ENCODE data around the gene CCL21.
"Not testable (repeated sequence)": the region's sequence is repeated elsewhere in the genome, so short reads cannot be mapped to it uniquely, and the experiment has no call there.

Gene CCL21

GRCh38 chr9:34710023-34710422, at the start of gene CCL21:
TSS of gene CCL21 (minus strand) at chr9:34710136. CDS start at chr9:34710066, 70 bp downstream.
- H3K4me3 ChIP-seq (ENCODE audit: low read depth, low read length), result no peak within 1 kb of the TSS
- no peak for DNase-seq (ENCODE audit: low read depth)
- TF ChIP-seq CTCF (IDR thresholded peaks at IDR 0.05; ENCODE audit: control insufficient read depth, extremely low read depth, insufficient read depth), result no peak

- TF ChIP-seq CTCF (IDR thresholded peaks at IDR 0.05; ENCODE audit: control insufficient read depth, extremely low read depth, insufficient read depth), result no peak
- H3K4me3 ChIP-seq (ENCODE audit: low read depth, low read length), result no peak overlapping the region
- no peak for DNase-seq (ENCODE audit: low read depth)
Measured at GRCh38 chr9:34759432-34760134, 49.6 kb upstream of the CCL21 start.

- H3K4me3 ChIP-seq (ENCODE audit: low read depth, low read length); DNase-seq (ENCODE audit: low read depth): not testable (repeated sequence)
Measured at GRCh38 chr9:34750320-34750719, 40.4 kb upstream of the CCL21 start.

GRCh38 chr9:34746526-34746925, 36.6 kb upstream of the CCL21 start:
- DNase-seq (ENCODE audit: low read depth), result peak; percentile 79
- no peak overlapping the region for H3K4me3 ChIP-seq (ENCODE audit: low read depth, low read length)
- no peak for TF ChIP-seq CTCF (IDR thresholded peaks at IDR 0.05; ENCODE audit: control insufficient read depth, extremely low read depth, insufficient read depth)

GRCh38 chr9:34744295-34745221, 34.6 kb upstream of the CCL21 start:
- peak; percentile 19 for DNase-seq (ENCODE audit: low read depth)
- H3K4me3 ChIP-seq (ENCODE audit: low read depth, low read length), result no peak overlapping the region
- TF ChIP-seq CTCF (IDR thresholded peaks at IDR 0.05; ENCODE audit: control insufficient read depth, extremely low read depth, insufficient read depth), result no peak

- no peak for TF ChIP-seq CTCF (IDR thresholded peaks at IDR 0.05; ENCODE audit: control insufficient read depth, extremely low read depth, insufficient read depth)
- DNase-seq (ENCODE audit: low read depth), result no peak
- H3K4me3 ChIP-seq (ENCODE audit: low read depth, low read length), result no peak overlapping the region
Measured at GRCh38 chr9:34742710-34743109, 32.8 kb upstream of the CCL21 start.

GRCh38 chr9:34741628-34742027, 31.7 kb upstream of the CCL21 start:
- TF ChIP-seq CTCF (IDR thresholded peaks at IDR 0.05; ENCODE audit: control insufficient read depth, extremely low read depth, insufficient read depth), result no peak
- DNase-seq (ENCODE audit: low read depth), result peak; percentile 50
- H3K4me3 ChIP-seq (ENCODE audit: low read depth, low read length), result no peak overlapping the region

GRCh38 chr9:34740176-34740575, 30.2 kb upstream of the CCL21 start:
- H3K4me3 ChIP-seq (ENCODE audit: low read depth, low read length); DNase-seq (ENCODE audit: low read depth): not testable (repeated sequence)
